Activated T-cell treated with anti-CD3 and anti-CD28 coated beads, Interleukin-2, amount 50 U/mL, for 24 hours (primary cell): ENCODE measurements around the gene RIC8A.

ENCODE experiments used
- DNase-seq: peaks from one replicate; pipeline ENCODE4 v3.0.0-alpha.2; 2020
- H3K27ac Mint-ChIP-seq: 2 replicates; pipeline ENCODE4 v1.8.0; 2020; ENCODE audit warnings: mild to moderate bottlenecking, mixed read lengths
- H3K27me3 Mint-ChIP-seq: 2 replicates; pipeline ENCODE4 v1.8.0; 2020; ENCODE audit warnings: mixed read lengths
- H3K36me3 Mint-ChIP-seq: 2 replicates; pipeline ENCODE4 v1.8.0; 2020; ENCODE audit warnings: low read depth, mixed read lengths
- H3K4me1 Mint-ChIP-seq: 2 replicates; pipeline ENCODE4 v1.8.0; 2020; ENCODE audit warnings: low read depth, mixed read lengths
- H3K4me3 Mint-ChIP-seq: 2 replicates; pipeline ENCODE4 v1.8.0; 2020; ENCODE audit warnings: mild to moderate bottlenecking, moderate library complexity, mixed read lengths
- H3K9me3 Mint-ChIP-seq: 2 replicates; pipeline ENCODE4 v1.8.0; 2020; ENCODE audit warnings: mixed read lengths

Gene RIC8A

GRCh38 chr11:256952-257737 lies 49.6 kb downstream of the RIC8A start:
- Mint-ChIP-seq H3K27ac (peak overlapping the region; percentile 27), H3K4me3 (no peak overlapping the region)

GRCh38 chr11:257766-258493 lies 50.4 kb downstream of the RIC8A start:
- Mint-ChIP-seq H3K9me3 (no peaks in the 10 kb centered on the region), H3K36me3 (peaks cover 11% of the 10 kb centered on the region), H3K27me3 (no peaks in the 10 kb centered on the region), H3K4me3 (no peak overlapping the region), H3K4me1 (peaks cover 2% of the 10 kb centered on the region), H3K27ac (no peak overlapping the region)
- no peak for DNase-seq

More at GRCh38 chr11:256952-257737, 49.6 kb downstream of the RIC8A start:
- Mint-ChIP-seq H3K9me3 (no peaks in the 10 kb centered on the region), H3K27me3 (no peaks in the 10 kb centered on the region), H3K4me1 (peaks cover under 1% of the 10 kb centered on the region), H3K36me3 (peaks cover 19% of the 10 kb centered on the region)
- no peak for DNase-seq

GRCh38 chr11:259413-259812 lies 51.9 kb downstream of the RIC8A start:
- H3K4me3 Mint-ChIP-seq = no peak overlapping the region
- no peak overlapping the region for H3K27ac Mint-ChIP-seq
- H3K27me3 Mint-ChIP-seq = no peaks in the 10 kb centered on the region
- H3K9me3 Mint-ChIP-seq = no peaks in the 10 kb centered on the region
- H3K4me1 Mint-ChIP-seq = peaks cover 2% of the 10 kb centered on the region
- no peaks in the 10 kb centered on the region for H3K36me3 Mint-ChIP-seq
- DNase-seq = no peak

- Mint-ChIP-seq H3K4me1 (peaks cover 4% of the 10 kb centered on the region), H3K4me3 (no peak overlapping the region), H3K9me3 (no peaks in the 10 kb centered on the region), H3K27me3 (no peaks in the 10 kb centered on the region), H3K36me3 (no peaks in the 10 kb centered on the region), H3K27ac (no peak overlapping the region)
- no peak for DNase-seq
These were observed 54.1 kb downstream of the RIC8A start for GRCh38 chr11:261624-262023.
